WI38 (cell line): Measurements from ENCODE around the gene LTBP2.

ENCODE experiments used
- H3K4me3 ChIP-seq: 2 replicates; pipeline ENCODE4 v1.5.1; 2011; ENCODE audit warnings: low read depth, mild to moderate bottlenecking, control low read depth, low read length
- CTCF ChIP-seq: IDR thresholded peaks from 2 replicates; pipeline ENCODE4 v1.5.1; 2012; ENCODE audit warnings: low read depth, mild to moderate bottlenecking, control low read depth, low read length

Gene LTBP2

GRCh38 chr14:74612350-74613021, 449 bp upstream of the LTBP2 start:
- TF ChIP-seq CTCF: peak; percentile 41
- H3K4me3 ChIP-seq: peak overlapping the region; percentile 74

GRCh38 chr14:74610866-74611649, 979 bp downstream of the LTBP2 start:
- peak overlapping the region; percentile 74 for H3K4me3 ChIP-seq
- TF ChIP-seq CTCF: no peak

- TF ChIP-seq CTCF: no peak
- H3K4me3 ChIP-seq: peak overlapping the region; percentile 74
Observed at GRCh38 chr14:74610199-74610865, 1.7 kb downstream of the LTBP2 start.

- H3K4me3 ChIP-seq: peak overlapping the region; percentile 74
- no peak for TF ChIP-seq CTCF
Observed at GRCh38 chr14:74609721-74610120, 2.3 kb downstream of the LTBP2 start.

GRCh38 chr14:74608959-74609611, 3.0 kb downstream of the LTBP2 start:
- peak; percentile 99 for TF ChIP-seq CTCF
- no peak overlapping the region for H3K4me3 ChIP-seq

GRCh38 chr14:74606727-74607126, 5.3 kb downstream of the LTBP2 start:
- H3K4me3 ChIP-seq: no peak overlapping the region
- no peak for TF ChIP-seq CTCF
